Parathyroid adenoma (tissue), 2 donors: ENCODE measurements around the gene FBXW11.

Source experiments
- H2AFZ ChIP-seq: fragments of 300-600 bp; sonication (generic); one replicate; pipeline ENCODE4 v1.7.0; 2017; ENCODE audit warnings: antibody characterized with exemption, mild to moderate bottlenecking
- H3K27ac ChIP-seq: fragments of 300-600 bp; sonication (generic); one replicate; pipeline ENCODE4 v1.7.0; 2017
- H3K27me3 ChIP-seq: fragments of 300-600 bp; sonication (generic); one replicate; pipeline ENCODE4 v1.7.0; 2017; ENCODE audit warnings: low read length; ENCODE audit not compliant: control insufficient read depth, insufficient read depth
- H3K36me3 ChIP-seq: fragments of 300-600 bp; sonication (generic); one replicate; pipeline ENCODE4 v1.7.0; 2017; ENCODE audit warnings: low read length; ENCODE audit not compliant: control insufficient read depth, insufficient read depth
- H3K4me1 ChIP-seq: fragments of 300-600 bp; sonication (generic); one replicate; pipeline ENCODE4 v1.7.0; 2017; ENCODE audit warnings: control low read depth
- H3K4me2 ChIP-seq: fragments of 300-600 bp; sonication (generic); one replicate; pipeline ENCODE4 v1.7.0; 2017; ENCODE audit warnings: low read length
- H3K4me3 ChIP-seq: fragments of 300-600 bp; sonication (generic); one replicate; pipeline ENCODE4 v1.7.0; 2017; ENCODE audit warnings: low read depth, low read length
- H3K79me2 ChIP-seq: fragments of 300-600 bp; sonication (generic); one replicate; pipeline ENCODE4 v1.7.0; 2017; ENCODE audit warnings: control low read depth
- H3K9ac ChIP-seq: fragments of 300-600 bp; sonication (generic); one replicate; pipeline ENCODE4 v1.7.0; 2017; ENCODE audit warnings: mild to moderate bottlenecking
- H3K9me3 ChIP-seq: fragments of 300-600 bp; sonication (generic); one replicate; pipeline ENCODE4 v1.7.0; 2017; ENCODE audit warnings: low read length; ENCODE audit not compliant: control insufficient read depth
- CTCF ChIP-seq: fragments of 300-600 bp; sonication (generic); IDR thresholded peaks from one replicate; pipeline ENCODE4 v1.7.0; 2017; ENCODE audit warnings: antibody characterized with exemption, mild to moderate bottlenecking
- donor health status: primary hyperparathyroidism.

The FBXW11 gene

DNA sequence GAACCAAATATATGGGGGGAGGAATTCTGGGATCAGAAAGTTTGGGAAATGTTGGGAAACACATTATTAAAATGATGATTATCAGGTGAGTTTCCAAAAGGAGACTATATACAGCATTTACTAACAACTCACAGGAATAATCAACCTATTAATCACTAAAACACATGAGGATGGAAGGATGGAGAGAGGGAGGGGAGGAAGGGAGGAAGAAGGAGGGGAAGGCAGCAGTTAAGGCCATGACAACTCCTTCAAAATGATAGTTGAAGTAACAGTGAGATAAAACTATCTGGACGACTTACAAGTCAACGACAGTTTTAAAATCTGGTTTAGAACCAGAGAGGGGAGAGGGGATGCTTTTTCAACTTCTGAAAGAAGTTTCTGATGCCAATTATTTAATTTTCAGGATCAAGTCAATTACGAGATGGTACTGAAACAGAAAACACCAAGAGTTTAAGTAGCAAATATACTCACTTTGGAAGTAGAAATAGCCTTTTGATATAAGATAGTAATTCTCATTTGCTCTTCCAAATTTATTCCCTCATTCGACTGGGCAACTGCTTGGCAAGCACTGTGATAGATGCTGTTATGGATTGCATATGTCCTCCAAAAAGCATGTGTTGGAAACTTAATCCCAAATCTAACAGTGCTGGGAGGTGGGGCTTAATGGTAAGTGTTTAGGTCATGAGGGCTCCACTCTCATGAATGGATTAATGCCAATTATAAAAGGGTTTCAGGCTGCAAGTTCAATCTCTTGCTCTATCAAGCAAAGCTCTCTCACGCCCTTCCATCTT is 30.4 kb downstream of the FBXW11 start:
- Histone ChIP-seq H3K36me3 (no peaks in the 10 kb centered on the region), H3K9ac (no peak overlapping the region), H2AFZ (no peak overlapping the region), H3K4me3 (no peak overlapping the region), H3K27ac (no peak overlapping the region), H3K4me1 (no peaks in the 10 kb centered on the region), H3K4me2 (no peak overlapping the region), H3K27me3 (no peaks in the 10 kb centered on the region), H3K79me2 (peaks cover 65% of the 10 kb centered on the region), H3K9me3 (no peaks in the 10 kb centered on the region)
- no peak for TF ChIP-seq CTCF

- Histone ChIP-seq H3K79me2 (peaks cover 65% of the 10 kb centered on the region), H3K27ac (no peak overlapping the region), H3K9ac (no peak overlapping the region), H3K4me1 (no peaks in the 10 kb centered on the region), H3K27me3 (no peaks in the 10 kb centered on the region), H2AFZ (no peak overlapping the region), H3K4me2 (no peak overlapping the region), H3K36me3 (no peaks in the 10 kb centered on the region), H3K9me3 (no peaks in the 10 kb centered on the region), H3K4me3 (no peak overlapping the region)
- TF ChIP-seq CTCF = no peak
Measured at GRCh38 chr5:171975262-171975876, 31.1 kb downstream of the FBXW11 start.

- H2AFZ ChIP-seq = no peak overlapping the region
- no peak overlapping the region for H3K27ac ChIP-seq
- no peak overlapping the region for H3K4me2 ChIP-seq
- H3K79me2 ChIP-seq = peaks cover 63% of the 10 kb centered on the region
- H3K36me3 ChIP-seq = no peaks in the 10 kb centered on the region
- H3K4me1 ChIP-seq = peaks cover 2% of the 10 kb centered on the region
- no peak overlapping the region for H3K9ac ChIP-seq
- TF ChIP-seq CTCF = no peak
- H3K4me3 ChIP-seq = no peak overlapping the region
- no peaks in the 10 kb centered on the region for H3K9me3 ChIP-seq
- no peaks in the 10 kb centered on the region for H3K27me3 ChIP-seq
Measured at GRCh38 chr5:171970826-171971225, 35.6 kb downstream of the FBXW11 start.

GRCh38 chr5:171969288-171969880 is 37.1 kb downstream of the FBXW11 start:
- no peak for TF ChIP-seq CTCF
- Histone ChIP-seq H3K4me3 (no peak overlapping the region), H3K27me3 (no peaks in the 10 kb centered on the region), H3K27ac (no peak overlapping the region), H3K36me3 (no peaks in the 10 kb centered on the region), H3K79me2 (peaks cover 60% of the 10 kb centered on the region), H2AFZ (no peak overlapping the region), H3K4me2 (no peak overlapping the region), H3K9me3 (no peaks in the 10 kb centered on the region), H3K4me1 (peaks cover 2% of the 10 kb centered on the region), H3K9ac (no peak overlapping the region)
